ENCODE measurements around the gene FAM111B.
"Not testable (repeated sequence)": the region's sequence is repeated elsewhere in the genome, so short reads cannot be mapped to it uniquely, and the experiment has no call there.

FAM111B gene

DNA sequence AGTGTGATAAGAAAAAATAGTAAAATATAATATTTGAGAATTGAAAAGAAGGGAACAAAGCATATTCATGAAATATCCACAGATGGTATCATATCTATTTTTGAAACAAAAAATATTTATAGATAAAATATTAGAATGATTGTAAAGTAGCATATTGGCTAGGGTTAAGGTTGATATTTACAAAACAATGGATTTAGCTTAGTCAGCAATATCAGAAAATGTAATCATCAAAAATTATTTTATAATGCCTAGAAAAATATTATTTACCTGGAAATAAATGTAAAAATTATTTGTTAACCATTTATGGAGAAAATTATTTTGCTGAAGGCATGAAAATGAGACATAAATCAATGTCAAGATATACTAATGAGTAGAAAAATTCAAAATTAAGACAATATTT is 12.8 kb downstream of the FAM111B start:
- Mint-ChIP-seq H3K27ac (ENCODE audit: low read depth) (no peak overlapping the region), H3K4me3 (no peak overlapping the region), H3K27me3 (no peaks in the 10 kb centered on the region), H3K9me3 (peaks cover 7% of the 10 kb centered on the region), H3K36me3 (ENCODE audit: insufficient read depth) (peaks cover 2% of the 10 kb centered on the region), H3K4me1 (no peaks in the 10 kb centered on the region)
- no peak for DNase-seq (ENCODE audit: low spot score in 2 of 2)
- no peak for ATAC-seq (replicated peaks; ENCODE audit: extremely low read depth, poor library complexity, severe bottlenecking)

DNA sequence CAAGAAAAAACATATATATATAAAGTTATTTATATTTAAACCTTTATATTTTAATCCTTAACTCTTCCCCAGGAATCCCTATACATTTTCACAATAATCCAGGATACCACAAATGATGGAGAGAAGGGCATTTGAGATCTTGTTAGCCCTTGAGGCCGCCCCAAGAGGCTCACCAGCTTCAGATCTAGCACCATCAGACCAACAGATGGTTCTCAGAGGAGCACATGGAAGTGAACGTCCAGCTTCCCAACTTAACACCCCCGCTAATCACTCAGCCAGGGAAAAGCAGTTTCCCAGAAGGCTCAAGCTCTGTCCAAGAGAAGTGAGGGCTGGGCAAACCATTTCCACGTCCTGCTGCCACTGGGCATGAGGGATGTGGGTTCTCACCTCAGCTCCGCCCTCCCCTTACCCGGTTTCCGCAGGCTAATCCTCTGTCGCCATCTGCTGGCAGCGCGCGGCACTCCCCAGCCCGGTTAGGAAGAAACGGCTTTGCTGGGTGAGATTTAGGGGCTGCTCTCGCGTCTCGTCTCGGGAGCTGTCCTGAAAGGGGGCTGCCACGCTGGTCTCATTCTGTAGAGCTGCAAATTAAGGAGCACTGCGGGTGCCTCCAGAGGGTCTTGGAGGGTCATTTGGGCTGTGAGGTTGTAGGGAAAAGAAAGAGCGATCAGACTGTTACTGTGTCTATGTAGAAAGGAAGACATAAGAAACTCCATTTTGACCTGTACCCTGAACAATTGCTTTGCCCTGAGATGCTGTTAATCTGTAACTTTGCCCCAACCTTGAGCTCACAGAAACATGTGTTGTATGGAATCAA is 28.8 kb downstream of the FAM111B start:
- H3K27ac Mint-ChIP-seq (ENCODE audit: low read depth): peak overlapping the region; percentile 17
- H3K36me3 Mint-ChIP-seq (ENCODE audit: insufficient read depth): peaks cover 24% of the 10 kb centered on the region
- H3K4me1 Mint-ChIP-seq: peaks cover 12% of the 10 kb centered on the region
- no peaks in the 10 kb centered on the region for H3K27me3 Mint-ChIP-seq
- ATAC-seq (replicated peaks; ENCODE audit: extremely low read depth, poor library complexity, severe bottlenecking) (peak; percentile 99), DNase-seq (ENCODE audit: low spot score in 2 of 2) (peak; percentile 77 to 92)
- H3K4me3 Mint-ChIP-seq: peak overlapping the region; percentile 25
- H3K9me3 Mint-ChIP-seq: peaks cover 2% of the 10 kb centered on the region

DNA sequence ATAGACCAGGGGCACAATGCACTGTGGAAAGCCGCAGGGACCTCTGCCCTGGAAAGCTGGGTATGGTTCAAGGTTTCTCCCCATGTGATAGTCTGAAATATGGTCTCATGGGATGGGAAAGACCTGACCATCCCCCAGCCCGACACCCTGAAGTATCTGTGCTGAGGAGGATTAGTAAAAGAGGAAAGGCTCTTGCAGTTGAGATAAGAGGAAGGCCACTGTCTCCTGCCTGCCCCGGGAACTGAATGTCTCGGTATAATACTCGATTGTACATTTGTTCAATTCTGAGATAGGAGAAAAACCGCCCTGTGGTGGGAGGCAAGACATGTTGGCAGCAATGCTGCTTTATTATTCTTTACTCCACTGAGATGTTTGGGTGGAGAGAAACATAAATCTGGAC is 29.5 kb downstream of the FAM111B start:
- not testable (repeated sequence) for H3K27ac Mint-ChIP-seq (ENCODE audit: low read depth); H3K27me3 Mint-ChIP-seq; H3K9me3 Mint-ChIP-seq; DNase-seq (ENCODE audit: low spot score in 2 of 2); H3K4me3 Mint-ChIP-seq; ATAC-seq (replicated peaks; ENCODE audit: extremely low read depth, poor library complexity, severe bottlenecking)
- Mint-ChIP-seq H3K4me1 (peaks cover 19% of the 10 kb centered on the region), H3K36me3 (ENCODE audit: insufficient read depth) (peaks cover 21% of the 10 kb centered on the region)

DNA sequence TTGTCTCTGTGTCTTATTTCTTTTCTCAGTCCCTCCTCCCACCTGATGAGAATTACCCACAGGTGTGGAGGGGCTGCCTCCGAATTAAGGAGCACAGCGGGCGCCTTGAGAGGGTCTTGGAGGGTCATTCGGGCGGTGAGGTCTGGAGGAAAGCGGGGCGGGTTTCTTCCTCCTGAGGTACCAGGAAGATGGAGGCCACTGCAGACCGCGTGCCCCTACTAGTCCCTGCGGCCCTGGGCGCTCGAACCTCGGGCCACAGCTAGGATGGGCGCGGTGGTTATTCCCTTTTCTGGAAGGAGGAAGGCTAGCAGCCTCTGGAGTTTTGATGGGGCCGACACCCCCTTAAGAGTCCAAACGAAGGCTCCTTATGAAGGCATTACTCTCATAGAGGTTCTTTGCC is 30.2 kb downstream of the FAM111B start:
- Mint-ChIP-seq H3K4me1 (peaks cover 26% of the 10 kb centered on the region), H3K36me3 (ENCODE audit: insufficient read depth) (peaks cover 19% of the 10 kb centered on the region), H3K9me3 (no peaks in the 10 kb centered on the region), H3K27ac (ENCODE audit: low read depth) (no peak overlapping the region), H3K27me3 (no peaks in the 10 kb centered on the region), H3K4me3 (no peak overlapping the region)
- no peak for DNase-seq (ENCODE audit: low spot score in 2 of 2)
- ATAC-seq (replicated peaks; ENCODE audit: extremely low read depth, poor library complexity, severe bottlenecking): no peak

DNA sequence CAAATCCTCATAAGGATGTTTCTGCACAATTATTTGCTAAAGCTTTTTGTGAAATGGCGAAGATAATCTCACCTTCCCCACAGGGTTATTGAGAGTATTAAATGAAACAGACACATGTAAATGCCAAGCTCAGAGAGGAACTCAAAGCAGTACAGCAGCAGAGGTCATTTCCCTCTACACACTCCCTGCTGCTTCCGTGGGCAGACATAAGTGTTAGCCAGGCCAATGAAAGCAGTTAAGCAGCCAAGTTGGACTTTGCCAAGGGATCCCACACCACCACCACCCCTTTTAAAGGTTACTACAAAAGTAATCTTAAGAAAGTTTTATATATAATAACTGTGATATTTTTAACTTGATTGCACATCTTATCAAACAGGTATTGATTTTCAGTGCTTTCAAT is 31.6 kb downstream of the FAM111B start:
- no peak for DNase-seq (ENCODE audit: low spot score in 2 of 2)
- H3K27me3 Mint-ChIP-seq: no peaks in the 10 kb centered on the region

DNA sequence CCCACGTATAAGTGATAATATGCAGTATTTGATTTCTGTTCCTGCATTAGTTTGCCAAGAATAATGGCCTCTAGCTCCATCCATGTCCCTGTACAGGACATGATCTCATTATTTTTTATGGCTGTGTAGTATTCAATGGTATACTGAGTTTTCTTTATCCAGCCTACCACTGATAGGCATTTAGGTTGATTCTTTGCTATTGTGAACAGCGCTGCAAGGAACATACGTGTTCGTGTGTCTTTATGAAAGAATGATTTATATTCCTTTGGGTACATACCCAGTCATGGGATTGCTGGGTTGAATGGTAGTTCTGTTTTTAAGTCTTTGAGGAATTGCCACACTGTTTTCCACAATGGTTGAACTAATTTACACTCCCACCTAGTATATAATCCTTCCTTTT is 34.2 kb downstream of the FAM111B start:
- Mint-ChIP-seq H3K4me3 (peak overlapping the region; percentile 95), H3K27me3 (no peaks in the 10 kb centered on the region), H3K27ac (ENCODE audit: low read depth) (peak overlapping the region; percentile 92), H3K4me1 (peaks cover 57% of the 10 kb centered on the region), H3K36me3 (ENCODE audit: insufficient read depth) (peaks cover 22% of the 10 kb centered on the region), H3K9me3 (no peaks in the 10 kb centered on the region)
- DNase-seq (ENCODE audit: low spot score in 2 of 2) (no peak), ATAC-seq (replicated peaks; ENCODE audit: extremely low read depth, poor library complexity, severe bottlenecking) (no peak)

More for the DNA sequence above, 31.6 kb downstream of the FAM111B start:
- no peak for ATAC-seq (replicated peaks; ENCODE audit: extremely low read depth, poor library complexity, severe bottlenecking)
- H3K36me3 Mint-ChIP-seq (ENCODE audit: insufficient read depth): peaks cover 24% of the 10 kb centered on the region
- no peaks in the 10 kb centered on the region for H3K9me3 Mint-ChIP-seq
- no peak overlapping the region for H3K4me3 Mint-ChIP-seq
- H3K27ac Mint-ChIP-seq (ENCODE audit: low read depth): no peak overlapping the region
- peaks cover 40% of the 10 kb centered on the region for H3K4me1 Mint-ChIP-seq

DNA sequence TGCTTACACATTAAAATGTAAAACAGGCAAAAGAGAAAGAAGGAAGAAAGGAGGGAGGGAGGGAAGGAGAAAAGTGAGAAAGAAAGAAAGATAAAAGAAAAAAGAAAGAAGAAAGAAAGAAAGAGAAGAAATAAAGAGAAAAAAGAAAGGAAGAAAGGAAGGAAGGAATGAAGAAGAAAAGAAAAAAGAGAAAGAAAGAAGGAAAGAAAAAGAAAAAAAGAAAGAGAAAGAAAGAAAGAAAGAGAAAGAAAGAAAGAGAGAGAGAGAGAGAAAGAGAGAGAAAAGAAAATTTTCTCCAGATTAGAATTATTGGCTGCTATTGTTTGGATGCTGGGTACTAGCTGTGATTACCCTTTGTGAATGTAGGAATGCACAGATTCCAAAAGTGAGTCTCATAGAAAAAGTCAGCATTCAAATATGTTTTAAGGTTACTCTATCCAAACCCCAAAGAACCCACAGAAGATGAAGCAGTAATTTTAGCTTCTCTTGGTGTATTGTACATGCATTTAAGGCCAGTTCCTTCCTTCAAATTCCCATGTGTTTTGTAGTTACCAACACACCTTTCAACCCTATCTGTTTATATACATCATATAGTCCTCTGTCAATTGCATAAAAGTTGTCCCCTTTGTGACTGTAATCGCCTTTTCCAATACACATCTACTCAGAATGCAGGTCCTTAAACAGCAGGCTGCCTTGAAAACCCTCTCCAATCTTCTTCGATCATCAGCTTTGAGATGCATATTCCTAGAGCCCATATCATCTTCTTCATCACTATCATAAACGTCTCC is 34.8 kb downstream of the FAM111B start:
- peaks cover 59% of the 10 kb centered on the region for H3K4me1 Mint-ChIP-seq
- H3K9me3 Mint-ChIP-seq: no peaks in the 10 kb centered on the region
- peak overlapping the region; percentile 95 for H3K4me3 Mint-ChIP-seq
- ATAC-seq (replicated peaks; ENCODE audit: extremely low read depth, poor library complexity, severe bottlenecking): no peak
- peaks cover 22% of the 10 kb centered on the region for H3K36me3 Mint-ChIP-seq (ENCODE audit: insufficient read depth)
- peak overlapping the region; percentile 92 for H3K27ac Mint-ChIP-seq (ENCODE audit: low read depth)
- H3K27me3 Mint-ChIP-seq: no peaks in the 10 kb centered on the region
- no peak for DNase-seq (ENCODE audit: low spot score in 2 of 2)

DNA sequence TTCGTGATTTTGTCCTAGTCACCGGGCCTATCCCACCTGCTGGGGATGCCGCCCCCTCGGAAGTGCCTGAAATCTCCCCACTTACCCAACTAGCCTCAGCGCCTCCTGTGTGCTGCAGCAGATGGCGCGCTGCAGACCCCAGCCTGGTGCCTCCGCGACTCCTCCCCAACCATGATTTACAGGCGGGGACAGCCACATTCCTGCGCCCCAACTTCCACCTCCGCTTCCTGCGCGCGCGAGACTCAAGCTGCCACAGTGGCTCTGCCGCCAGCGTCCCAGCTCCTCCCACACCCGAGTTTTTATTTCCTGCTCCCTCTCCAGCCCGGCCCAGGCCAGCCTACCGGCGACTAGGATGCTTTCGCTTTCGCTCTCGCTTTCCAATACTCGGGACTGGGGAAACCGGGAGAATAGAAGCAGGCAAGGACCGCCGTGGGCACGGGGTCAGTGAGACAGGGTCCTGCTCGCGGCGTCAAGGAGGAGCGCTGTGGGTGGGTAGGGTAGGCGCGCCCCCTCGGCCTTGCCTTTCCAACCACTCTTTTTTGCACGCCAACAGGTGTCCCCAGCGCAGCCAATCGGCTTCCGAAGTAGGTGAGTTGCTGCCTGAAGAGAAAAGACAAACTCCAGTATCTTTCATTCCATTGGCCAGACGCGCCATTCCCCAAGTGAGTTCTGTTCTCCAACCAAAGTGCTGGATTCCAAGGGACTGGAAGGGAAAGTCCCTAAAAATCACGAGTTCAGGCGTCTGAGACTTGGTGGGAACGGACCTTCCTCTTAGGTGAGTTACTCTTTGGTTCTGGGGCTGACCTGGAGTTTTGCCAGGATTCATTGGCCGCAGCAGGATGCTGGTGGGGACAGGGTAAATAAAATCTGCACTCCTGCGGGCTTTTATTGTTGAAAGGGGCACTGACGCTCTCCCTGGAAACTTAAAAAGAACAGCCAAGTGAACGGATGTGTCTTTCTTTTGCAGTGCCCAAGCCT is 35.8 kb downstream of the FAM111B start, which contains the start of gene FAM111A:
Gene FAM111A, plus strand, starts transcription at position 327 of the 978 bp plus-strand sequence. CDS start 6,017 bp downstream, outside the sequence.
- peak within 1 kb of the TSS; percentile 92 for H3K27ac Mint-ChIP-seq (ENCODE audit: low read depth)
- no peaks in the 10 kb centered on the region for H3K9me3 Mint-ChIP-seq
- ATAC-seq (replicated peaks; ENCODE audit: extremely low read depth, poor library complexity, severe bottlenecking) (peak; percentile 88), DNase-seq (ENCODE audit: low spot score in 2 of 2) (peak; percentile 71 to 76)
- peaks cover 68% of the 10 kb centered on the region for H3K4me1 Mint-ChIP-seq
- peaks cover 20% of the 10 kb centered on the region for H3K36me3 Mint-ChIP-seq (ENCODE audit: insufficient read depth)
- H3K4me3 Mint-ChIP-seq: peak within 1 kb of the TSS; percentile 95
- H3K27me3 Mint-ChIP-seq: no peaks in the 10 kb centered on the region

DNA sequence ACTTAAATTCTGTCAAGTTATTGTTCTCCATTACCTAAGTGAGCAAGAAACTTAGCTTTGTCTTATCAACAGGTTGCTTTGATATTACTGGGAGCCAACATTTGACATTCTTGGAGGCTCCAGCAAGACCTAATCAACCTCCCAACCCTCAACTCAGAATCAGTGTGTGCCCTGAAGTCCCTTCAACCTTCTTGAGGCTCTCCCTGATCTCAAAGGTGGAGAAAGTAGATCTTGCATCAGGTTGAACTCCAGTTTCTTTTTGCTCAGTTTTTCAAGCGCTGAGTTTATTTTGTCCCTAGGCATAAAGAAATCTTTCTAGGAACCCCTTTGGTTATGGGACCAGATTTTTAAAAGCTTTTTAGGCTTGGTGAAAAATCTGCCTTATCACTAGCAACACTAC is 37.1 kb downstream of the FAM111B start:
- peaks cover 68% of the 10 kb centered on the region for H3K4me1 Mint-ChIP-seq
- H3K27me3 Mint-ChIP-seq: no peaks in the 10 kb centered on the region
- peak overlapping the region; percentile 95 for H3K4me3 Mint-ChIP-seq
- no peak for DNase-seq (ENCODE audit: low spot score in 2 of 2)
- ATAC-seq (replicated peaks; ENCODE audit: extremely low read depth, poor library complexity, severe bottlenecking): no peak
- H3K27ac Mint-ChIP-seq (ENCODE audit: low read depth): peak overlapping the region; percentile 92
- peaks cover 22% of the 10 kb centered on the region for H3K36me3 Mint-ChIP-seq (ENCODE audit: insufficient read depth)
- H3K9me3 Mint-ChIP-seq: no peaks in the 10 kb centered on the region

DNA sequence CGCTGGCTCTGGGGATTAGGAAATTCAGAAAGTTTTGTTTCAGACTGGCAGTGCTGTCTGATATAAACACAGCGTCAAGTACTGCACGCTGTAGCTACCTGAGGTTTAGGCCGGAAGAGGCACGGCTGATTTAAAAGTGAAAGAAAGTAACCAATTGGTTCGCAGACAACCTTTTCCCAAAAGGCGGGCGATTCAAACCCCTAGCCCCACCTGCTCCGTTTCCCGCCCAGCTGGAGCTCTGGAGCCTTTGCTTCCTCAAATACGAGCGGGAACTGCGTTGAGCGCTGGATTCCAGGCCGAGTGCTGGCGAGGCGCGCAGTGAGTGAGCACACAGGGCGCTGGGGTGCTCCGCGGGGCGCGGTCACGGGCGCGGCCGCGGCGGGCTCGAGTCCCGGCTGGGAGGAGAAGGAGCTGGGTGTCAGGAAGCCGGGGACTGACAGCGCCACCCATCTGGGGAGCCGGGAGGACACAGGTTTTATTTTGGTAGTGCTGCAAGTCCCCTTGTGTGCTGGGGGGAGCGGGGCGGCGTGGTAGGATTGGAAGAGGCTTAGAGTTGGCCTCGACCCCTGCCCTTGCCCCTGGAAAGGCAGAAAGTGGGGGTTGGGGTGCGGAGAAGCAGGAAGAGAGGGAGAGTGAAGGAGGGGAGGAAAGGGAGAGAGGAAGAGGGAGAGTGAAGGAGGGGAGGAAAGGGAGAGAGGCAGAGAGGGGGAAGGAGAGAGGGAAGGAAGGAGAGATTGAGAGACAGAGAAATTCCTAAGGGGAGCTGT is 37.7 kb downstream of the FAM111B start:
- peak; percentile 57 for ATAC-seq (replicated peaks; ENCODE audit: extremely low read depth, poor library complexity, severe bottlenecking)
- H3K4me3 Mint-ChIP-seq: peak overlapping the region; percentile 95
- peak; percentile 33 to 48 for DNase-seq (ENCODE audit: low spot score in 2 of 2)
- peaks cover 25% of the 10 kb centered on the region for H3K36me3 Mint-ChIP-seq (ENCODE audit: insufficient read depth)
- peak overlapping the region; percentile 92 for H3K27ac Mint-ChIP-seq (ENCODE audit: low read depth)
- no peaks in the 10 kb centered on the region for H3K9me3 Mint-ChIP-seq
- H3K4me1 Mint-ChIP-seq: peaks cover 72% of the 10 kb centered on the region
- H3K27me3 Mint-ChIP-seq: no peaks in the 10 kb centered on the region

DNA sequence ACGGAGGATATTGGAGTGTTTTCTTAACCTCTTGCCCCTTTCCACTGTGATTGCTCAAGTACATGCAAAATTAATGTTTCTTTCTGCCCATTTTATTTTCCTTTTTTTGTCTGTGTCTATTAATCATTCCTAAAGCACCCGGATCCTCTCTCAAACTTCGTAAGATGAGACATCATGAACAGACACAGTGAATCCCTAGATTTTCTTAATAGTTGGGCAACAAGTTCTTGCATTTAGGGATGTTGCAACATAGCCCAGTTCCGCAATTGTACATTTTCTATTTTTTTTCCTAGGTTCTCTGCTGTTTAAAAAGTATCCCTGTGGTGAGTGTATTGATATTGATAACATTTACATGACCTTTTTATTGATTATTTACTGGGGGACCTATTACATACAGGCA is 38.5 kb downstream of the FAM111B start:
- Mint-ChIP-seq H3K4me1 (peaks cover 72% of the 10 kb centered on the region), H3K27me3 (no peaks in the 10 kb centered on the region), H3K9me3 (no peaks in the 10 kb centered on the region), H3K36me3 (ENCODE audit: insufficient read depth) (peaks cover 25% of the 10 kb centered on the region), H3K27ac (ENCODE audit: low read depth) (peak overlapping the region; percentile 92), H3K4me3 (peak overlapping the region; percentile 95)
- DNase-seq (ENCODE audit: low spot score in 2 of 2) (no peak), ATAC-seq (replicated peaks; ENCODE audit: extremely low read depth, poor library complexity, severe bottlenecking) (no peak)

Measured in central memory CD8-positive, alpha-beta T cell (primary cell).